Activated CD4-positive, alpha-beta memory T cell treated with anti-CD3 and anti-CD28 coated beads for 36 hours (primary cell): ENCODE measurements around the gene PON2. TPM values are rescaled to one million over a fixed set of nuclear protein-coding genes. Genes with fewer than 3 reads are reported as not detected.
"Not testable (repeated sequence)": the region's sequence is repeated elsewhere in the genome, so short reads cannot be mapped to it uniquely, and the experiment has no call there.

Experiments
- CTCF ChIA-PET: fragments of 350-600 bp; sonication (Branson Sonifier 250); formaldehyde crosslinking; loops from one replicate; lab custom pipeline; 2021; ENCODE audit warnings: antibody characterized with exemption, inconsistent platforms; lab: Charles Lee
- POLR2A ChIA-PET: fragments of 350-600 bp; sonication (Branson Sonifier 250); formaldehyde crosslinking; loops from one replicate; lab custom pipeline; 2021; ENCODE audit warnings: antibody characterized with exemption; lab: Charles Lee
- DNase-seq: peaks from one replicate; pipeline ENCODE4 v3.0.0-alpha.2; 2020
- H3K27ac Mint-ChIP-seq: one replicate; pipeline ENCODE4 v1.8.0; 2021; ENCODE audit warnings: mixed read lengths
- H3K27me3 Mint-ChIP-seq: one replicate; pipeline ENCODE4 v1.8.0; 2021; ENCODE audit warnings: mixed read lengths
- H3K36me3 Mint-ChIP-seq: one replicate; pipeline ENCODE4 v1.8.0; 2021; ENCODE audit warnings: mixed read lengths
- H3K4me1 Mint-ChIP-seq: one replicate; pipeline ENCODE4 v1.8.0; 2021; ENCODE audit warnings: low read depth, mixed read lengths
- H3K4me3 Mint-ChIP-seq: one replicate; pipeline ENCODE4 v1.8.0; 2021; ENCODE audit warnings: mild to moderate bottlenecking, mixed read lengths
- H3K9me3 Mint-ChIP-seq: one replicate; pipeline ENCODE4 v1.8.0; 2021; ENCODE audit warnings: mixed read lengths
- intact Hi-C: fragments of 100-400 bp; cut with micrococcal nuclease; formaldehyde crosslinking; loops from one replicate; pipeline ENCODE4 v1.15.1; 2023
- total RNA-seq, 2 experiments: library from RNA; stranded (reverse); gene quantifications; one replicate each; pipeline ENCODE4 v1.2.3, GENCODE V29; 2021

The PON2 gene
- total RNA-seq, 2 experiments from 2014 or later, result 3.6 to 5.0 TPM

DNA sequence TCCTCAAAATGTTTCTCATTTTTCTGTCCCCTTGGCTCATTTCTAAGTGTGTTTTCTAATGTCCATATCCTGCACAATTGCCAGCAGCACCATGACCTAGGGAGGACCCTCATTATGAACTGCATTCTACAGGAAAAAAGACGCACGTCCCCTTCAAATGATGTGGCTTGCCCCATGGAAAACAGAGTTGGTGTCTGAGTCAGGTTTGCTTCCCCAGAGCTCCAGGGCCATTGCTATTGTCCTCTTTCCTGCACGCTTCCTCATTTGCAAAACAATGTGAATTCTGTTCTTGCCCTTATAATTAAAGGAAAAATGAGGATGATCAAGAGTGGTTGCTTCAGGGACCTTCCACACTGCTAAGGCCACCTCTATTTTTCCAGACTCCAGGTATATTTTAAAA, 36.2 kb upstream of the PON2 start:
- no peak overlapping the region for H3K4me3 Mint-ChIP-seq
- H3K36me3 Mint-ChIP-seq, result no peaks in the 10 kb centered on the region
- no peak overlapping the region for H3K27ac Mint-ChIP-seq
- DNase-seq, result no peak
- H3K4me1 Mint-ChIP-seq, result peaks cover 11% of the 10 kb centered on the region
- ChIA-PET POLR2A (no interaction called here), CTCF (no interaction called here)
- H3K9me3 Mint-ChIP-seq, result no peaks in the 10 kb centered on the region
- peaks cover 2% of the 10 kb centered on the region for H3K27me3 Mint-ChIP-seq
- intact Hi-C loops, result loop anchor here (10.0 kb wide), 3 partner anchors 76 to 956 kb away; partner anchors contain the start of genes PON3 and SGCE

DNA sequence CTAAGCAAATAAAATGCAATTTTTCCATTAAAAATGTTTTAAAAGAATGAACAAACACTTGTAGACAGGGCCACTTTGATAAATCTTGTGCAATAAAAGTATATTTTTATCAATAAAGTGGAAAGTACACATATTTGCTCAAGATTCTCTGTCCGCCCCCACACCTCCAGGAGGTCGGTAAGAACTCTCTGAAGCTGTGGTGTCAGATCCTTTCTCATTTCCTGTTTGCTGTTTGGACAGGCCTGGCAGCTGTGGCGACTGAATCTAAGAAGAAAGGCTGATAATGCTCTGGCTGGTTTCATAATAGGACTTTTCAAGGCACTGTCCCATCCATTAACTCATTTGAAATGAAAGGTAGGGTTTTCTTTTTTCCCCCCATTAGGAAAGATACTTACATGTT, 35.6 kb upstream of the PON2 start:
- CTCF ChIA-PET, result interaction anchor here (0.7 kb wide), 1 partner anchor 123 kb away, joined by 3 read pairs; no protein-coding TSS in a partner anchor
- POLR2A ChIA-PET, result no interaction called here
- no peaks in the 10 kb centered on the region for H3K36me3 Mint-ChIP-seq
- peaks cover 2% of the 10 kb centered on the region for H3K27me3 Mint-ChIP-seq
- H3K4me1 Mint-ChIP-seq, result peaks cover 11% of the 10 kb centered on the region
- peak; percentile 24 for DNase-seq
- intact Hi-C loops, result loop anchor here (10.0 kb wide), 3 partner anchors 76 to 956 kb away; partner anchors contain the start of genes PON3 and SGCE
- H3K4me3 Mint-ChIP-seq, result no peak overlapping the region
- H3K9me3 Mint-ChIP-seq, result no peaks in the 10 kb centered on the region
- no peak overlapping the region for H3K27ac Mint-ChIP-seq

DNA sequence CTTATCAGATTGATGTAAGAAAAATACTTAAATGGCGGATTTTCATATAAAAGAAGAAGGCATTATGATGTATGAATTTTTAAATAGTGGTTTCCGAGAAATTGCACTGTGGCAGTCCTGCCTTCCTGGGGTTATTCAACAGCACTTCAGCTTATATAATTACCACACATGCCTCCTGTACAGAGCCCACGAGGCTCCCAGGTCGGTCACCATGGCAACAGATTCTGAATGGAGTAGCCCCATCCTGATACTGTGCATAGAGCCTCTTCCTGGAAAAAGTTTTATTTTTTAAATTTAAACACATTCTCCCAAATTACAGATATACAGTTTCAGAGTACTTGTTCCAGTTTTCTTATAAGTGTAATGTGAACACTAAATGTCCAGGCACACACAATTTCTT, 35.0 kb upstream of the PON2 start:
- no peak overlapping the region for H3K4me3 Mint-ChIP-seq
- intact Hi-C loops, result loop anchor here (10.0 kb wide), 3 partner anchors 75 to 955 kb away; partner anchors contain the start of genes PON3 and SGCE
- H3K27ac Mint-ChIP-seq, result no peak overlapping the region

DNA sequence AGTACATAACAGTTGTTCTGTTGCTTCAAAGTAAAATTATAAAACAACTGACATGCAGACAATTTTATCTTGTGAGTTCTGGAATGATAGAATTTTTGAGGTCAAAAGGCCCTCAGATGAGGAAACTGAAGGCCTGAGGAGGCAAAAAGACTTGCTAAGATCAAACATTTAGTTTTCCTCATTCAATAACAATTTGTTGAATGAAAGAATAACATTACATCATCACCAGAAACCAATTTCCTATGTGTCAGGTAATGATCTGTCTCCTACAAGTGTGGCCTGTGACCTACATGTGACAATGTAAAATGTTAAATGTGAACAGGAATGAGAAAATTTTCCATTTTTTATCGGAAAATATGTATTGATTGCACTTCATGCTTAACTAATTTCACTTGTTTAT, 34.4 kb upstream of the PON2 start:
- H3K27me3 Mint-ChIP-seq, result peaks cover 2% of the 10 kb centered on the region
- CTCF ChIA-PET, result no interaction called here
- DNase-seq, result no peak
- H3K4me3 Mint-ChIP-seq, result no peak overlapping the region
- H3K4me1 Mint-ChIP-seq, result peaks cover 11% of the 10 kb centered on the region
- H3K27ac Mint-ChIP-seq, result no peak overlapping the region
- H3K36me3 Mint-ChIP-seq, result no peaks in the 10 kb centered on the region
- POLR2A ChIA-PET, result no interaction called here
- H3K9me3 Mint-ChIP-seq, result no peaks in the 10 kb centered on the region
- intact Hi-C loops, result no loop called here

More for the DNA sequence above, 35.0 kb upstream of the PON2 start:
- Mint-ChIP-seq H3K27me3 (peaks cover 2% of the 10 kb centered on the region), H3K4me1 (peaks cover 11% of the 10 kb centered on the region), H3K36me3 (no peaks in the 10 kb centered on the region), H3K9me3 (no peaks in the 10 kb centered on the region)
- CTCF ChIA-PET, result interaction anchor here (0.7 kb wide), 1 partner anchor 123 kb away, joined by 3 read pairs; no protein-coding TSS in a partner anchor
- DNase-seq, result no peak
- POLR2A ChIA-PET, result no interaction called here

DNA sequence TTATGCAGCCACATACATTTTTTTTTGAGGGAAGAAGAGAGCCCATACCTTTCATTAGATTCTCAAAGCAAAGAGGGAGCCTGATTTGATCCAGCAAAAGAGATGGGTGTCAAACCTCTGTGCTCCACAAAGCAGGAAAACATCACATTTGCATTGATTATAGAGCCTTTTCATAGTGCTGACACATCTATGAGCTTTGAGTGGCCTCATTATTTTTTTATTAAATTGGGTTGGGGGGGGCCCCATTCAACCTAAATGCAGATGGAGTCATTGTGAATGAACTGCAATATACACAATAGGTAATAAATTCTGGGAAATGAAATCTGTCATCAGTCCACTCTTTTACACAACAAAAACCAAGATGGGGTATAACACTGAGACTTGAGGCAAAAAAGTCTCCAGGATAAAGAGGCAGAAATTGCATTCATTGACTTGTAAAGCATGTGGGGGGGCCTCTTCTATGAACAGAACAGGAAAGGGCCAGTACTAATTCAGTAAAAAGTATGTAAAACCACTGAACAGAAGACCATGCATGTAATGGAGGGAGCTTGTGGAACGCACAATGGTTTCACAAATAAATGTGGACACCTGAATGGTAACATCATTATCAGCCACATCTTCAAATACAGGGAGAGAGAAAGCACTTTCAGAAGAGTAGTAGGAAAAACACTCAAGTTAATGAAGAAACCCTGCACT, 33.2 kb upstream of the PON2 start:
- POLR2A ChIA-PET, result no interaction called here
- Mint-ChIP-seq H3K27ac (no peak overlapping the region), H3K4me3 (no peak overlapping the region), H3K4me1 (peaks cover 11% of the 10 kb centered on the region), H3K27me3 (peaks cover 2% of the 10 kb centered on the region), H3K9me3 (no peaks in the 10 kb centered on the region), H3K36me3 (no peaks in the 10 kb centered on the region)
- CTCF ChIA-PET, result interaction anchor here (1.8 kb wide), 1 partner anchor 9 kb away, joined by 4 read pairs; no protein-coding TSS in a partner anchor
- intact Hi-C loops, result no loop called here
- DNase-seq, result no peak

DNA sequence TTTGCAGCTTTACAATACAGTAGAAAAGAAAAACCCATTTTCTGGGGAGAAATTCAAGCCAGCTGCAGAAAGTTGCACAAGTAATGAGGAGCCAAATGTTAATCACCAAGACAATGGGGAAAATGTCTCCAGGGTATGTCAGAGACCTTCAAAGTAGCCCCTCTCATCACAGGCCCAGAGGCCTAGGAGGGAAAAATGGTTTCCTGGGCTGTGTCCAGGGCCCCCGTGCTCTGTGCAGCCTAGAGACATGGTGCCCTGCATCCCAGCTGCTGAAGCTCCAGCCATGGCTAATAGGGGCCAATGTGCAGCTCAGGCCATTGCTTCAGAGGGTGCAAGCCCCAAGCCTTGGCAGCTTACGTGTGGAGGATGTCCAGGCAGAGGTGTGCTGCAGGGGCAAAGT, 25.8 kb upstream of the PON2 start:
- H3K27ac Mint-ChIP-seq, H3K4me3 Mint-ChIP-seq, DNase-seq, H3K36me3 Mint-ChIP-seq, POLR2A ChIA-PET, H3K4me1 Mint-ChIP-seq, CTCF ChIA-PET, intact Hi-C loops: not testable (repeated sequence)
- H3K27me3 Mint-ChIP-seq, result peaks cover 14% of the 10 kb centered on the region
- H3K9me3 Mint-ChIP-seq, result peaks cover 13% of the 10 kb centered on the region

DNA sequence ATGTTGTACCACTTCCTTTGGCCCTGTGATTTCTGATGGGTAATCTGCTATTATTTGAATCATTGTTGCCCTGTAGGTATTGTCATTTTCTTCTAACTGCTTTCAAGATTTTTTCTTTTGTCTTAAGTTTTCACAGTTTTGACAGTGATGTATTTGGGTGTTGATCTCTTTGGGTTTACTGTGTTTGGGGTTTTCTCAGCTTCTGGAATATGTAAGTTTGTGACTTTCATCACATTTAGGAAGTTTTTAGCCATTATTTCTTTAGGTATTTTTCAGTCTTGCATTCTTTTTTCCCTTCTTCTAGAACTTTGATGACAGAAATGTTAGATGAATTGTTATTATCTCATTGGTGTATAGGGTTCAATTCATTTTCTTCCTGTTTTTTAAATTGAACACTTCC, 23.1 kb upstream of the PON2 start:
- Mint-ChIP-seq H3K4me1 (no peaks in the 10 kb centered on the region), H3K27ac (no peak overlapping the region), H3K36me3 (peaks cover 7% of the 10 kb centered on the region), H3K9me3 (peaks cover 13% of the 10 kb centered on the region), H3K27me3 (peaks cover 14% of the 10 kb centered on the region), H3K4me3 (no peak overlapping the region)
- intact Hi-C loops, result no loop called here
- no peak for DNase-seq
- POLR2A ChIA-PET, result no interaction called here
- CTCF ChIA-PET, result no interaction called here

DNA sequence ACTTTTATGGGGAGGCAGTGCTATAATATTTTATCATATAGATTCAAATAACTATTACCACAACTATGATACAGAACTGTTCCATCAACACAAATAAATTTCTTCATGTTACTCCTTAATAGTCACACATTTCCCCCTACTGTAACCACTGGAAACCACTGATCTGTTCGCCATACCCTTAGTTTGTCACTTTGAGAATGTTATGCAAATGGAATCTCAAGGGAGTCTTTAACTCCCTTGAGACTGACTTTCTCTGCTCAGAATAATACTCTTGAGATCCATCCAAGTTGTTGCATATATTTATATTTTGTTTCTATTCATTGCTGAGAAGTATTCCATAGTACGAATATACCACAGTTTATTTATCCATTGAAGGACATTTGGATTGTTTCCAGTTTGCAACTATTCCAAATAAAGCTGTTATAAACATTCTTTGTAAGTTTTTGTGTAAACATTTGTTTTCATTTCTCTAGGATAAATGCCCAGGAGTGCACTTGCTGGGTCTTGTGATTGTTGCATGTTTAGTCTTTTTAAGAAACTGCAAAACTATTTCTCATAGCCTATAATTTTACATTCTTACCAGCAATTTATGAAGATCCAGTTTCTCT, 19.7 kb upstream of the PON2 start:
- POLR2A ChIA-PET, result no interaction called here
- Mint-ChIP-seq H3K4me3 (no peak overlapping the region), H3K4me1 (no peaks in the 10 kb centered on the region), H3K36me3 (no peaks in the 10 kb centered on the region), H3K9me3 (peaks cover 3% of the 10 kb centered on the region), H3K27ac (no peak overlapping the region), H3K27me3 (peaks cover 6% of the 10 kb centered on the region)
- no peak for DNase-seq
- CTCF ChIA-PET, result no interaction called here
- intact Hi-C loops, result no loop called here

DNA sequence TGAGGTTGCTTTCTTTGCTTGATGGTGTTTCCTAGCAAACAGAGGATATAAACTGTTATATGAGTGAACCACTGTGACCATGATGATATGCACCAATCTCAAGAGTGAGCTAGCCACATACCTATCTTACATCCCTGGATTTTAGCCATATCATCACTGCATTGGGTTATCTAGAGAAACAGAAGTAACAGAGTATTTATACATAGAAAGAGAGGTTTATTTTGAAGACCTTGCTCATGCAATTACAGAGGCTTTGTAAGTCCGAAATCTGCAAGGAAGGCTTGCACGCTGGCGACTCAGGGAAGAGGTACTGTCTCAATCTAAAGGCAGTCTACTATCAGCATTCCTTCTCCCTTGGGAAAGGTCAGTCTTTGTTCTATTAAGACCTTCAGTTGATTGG, 11.8 kb upstream of the PON2 start:
- no peaks in the 10 kb centered on the region for H3K36me3 Mint-ChIP-seq
- no peak overlapping the region for H3K27ac Mint-ChIP-seq
- ChIA-PET CTCF (no interaction called here), POLR2A (no interaction called here)
- H3K9me3 Mint-ChIP-seq, result no peaks in the 10 kb centered on the region
- no peaks in the 10 kb centered on the region for H3K27me3 Mint-ChIP-seq
- no peaks in the 10 kb centered on the region for H3K4me1 Mint-ChIP-seq
- intact Hi-C loops, result no loop called here
- H3K4me3 Mint-ChIP-seq, result no peak overlapping the region
- DNase-seq, result no peak

DNA sequence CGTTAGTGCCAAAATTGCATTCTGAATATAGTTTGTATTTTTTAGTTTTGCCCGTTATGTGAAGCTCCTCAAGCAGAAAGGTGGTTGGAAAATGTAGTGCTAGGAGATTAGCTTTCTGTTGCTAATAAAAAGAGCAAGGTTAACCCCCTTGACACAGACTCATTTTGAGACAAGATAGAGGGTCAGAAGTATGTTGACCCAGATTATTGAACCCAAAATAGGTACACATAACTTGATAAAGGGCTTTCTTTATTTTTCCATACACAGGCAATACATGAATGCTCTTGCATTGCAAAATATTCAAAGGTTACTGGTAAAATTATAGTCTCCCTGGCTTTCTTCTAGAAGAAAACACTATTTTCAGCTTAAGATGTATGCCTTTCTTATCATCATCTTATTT, 10.0 kb upstream of the PON2 start:
- no peaks in the 10 kb centered on the region for H3K4me1 Mint-ChIP-seq
- no peaks in the 10 kb centered on the region for H3K9me3 Mint-ChIP-seq
- H3K36me3 Mint-ChIP-seq, result no peaks in the 10 kb centered on the region
- intact Hi-C loops, result no loop called here
- ChIA-PET CTCF (interaction anchor here (1.6 kb wide), 1 partner anchor 10 kb away, joined by 3 read pairs; the partner anchor contains the start of gene PON2), POLR2A (no interaction called here)
- H3K4me3 Mint-ChIP-seq, result no peak overlapping the region
- H3K27ac Mint-ChIP-seq, result no peak overlapping the region
- DNase-seq, result no peak
- no peaks in the 10 kb centered on the region for H3K27me3 Mint-ChIP-seq

DNA sequence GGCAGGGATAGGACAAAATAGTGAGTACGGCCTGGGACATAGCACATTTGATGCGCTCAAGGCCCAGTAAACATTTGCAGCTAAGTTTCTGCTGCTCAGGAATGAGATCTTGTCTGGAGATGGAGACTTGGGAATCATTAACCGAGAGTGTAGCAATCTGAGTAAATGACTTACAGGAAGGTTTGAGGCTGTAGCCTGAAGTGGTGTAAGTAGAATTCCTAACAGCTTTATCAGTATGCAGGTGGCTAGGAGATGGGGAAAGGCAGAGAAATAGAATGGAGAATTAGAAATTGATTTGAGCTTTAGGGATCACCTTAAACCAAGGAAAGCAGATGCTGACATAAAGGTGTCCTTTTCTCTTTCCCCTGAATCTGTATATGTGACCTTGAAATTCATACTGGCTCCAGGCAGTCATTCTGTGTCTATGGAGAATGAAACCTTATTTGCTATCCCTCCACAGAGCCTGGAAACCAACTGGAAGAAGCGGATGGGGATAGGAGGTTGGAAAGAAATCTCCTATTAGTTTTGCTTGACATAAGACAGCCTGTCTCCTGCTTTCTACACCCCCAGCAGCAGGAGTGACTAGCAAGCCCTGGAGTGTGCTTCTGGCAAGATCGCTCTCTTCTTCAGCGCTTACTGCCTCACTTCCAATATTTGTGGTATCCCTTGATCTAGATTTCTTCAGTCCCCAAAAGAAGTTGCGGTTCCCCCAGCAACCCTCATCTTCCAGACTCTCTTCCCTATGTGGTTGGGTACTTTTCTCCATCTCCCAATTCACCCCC, 6.4 kb upstream of the PON2 start:
- H3K27me3 Mint-ChIP-seq, result no peaks in the 10 kb centered on the region
- CTCF ChIA-PET, result no interaction called here
- H3K9me3 Mint-ChIP-seq, result no peaks in the 10 kb centered on the region
- no peak for DNase-seq
- no peak overlapping the region for H3K4me3 Mint-ChIP-seq
- no peaks in the 10 kb centered on the region for H3K4me1 Mint-ChIP-seq
- intact Hi-C loops, result no loop called here
- H3K36me3 Mint-ChIP-seq, result no peaks in the 10 kb centered on the region
- POLR2A ChIA-PET, result no interaction called here
- H3K27ac Mint-ChIP-seq, result no peak overlapping the region

DNA sequence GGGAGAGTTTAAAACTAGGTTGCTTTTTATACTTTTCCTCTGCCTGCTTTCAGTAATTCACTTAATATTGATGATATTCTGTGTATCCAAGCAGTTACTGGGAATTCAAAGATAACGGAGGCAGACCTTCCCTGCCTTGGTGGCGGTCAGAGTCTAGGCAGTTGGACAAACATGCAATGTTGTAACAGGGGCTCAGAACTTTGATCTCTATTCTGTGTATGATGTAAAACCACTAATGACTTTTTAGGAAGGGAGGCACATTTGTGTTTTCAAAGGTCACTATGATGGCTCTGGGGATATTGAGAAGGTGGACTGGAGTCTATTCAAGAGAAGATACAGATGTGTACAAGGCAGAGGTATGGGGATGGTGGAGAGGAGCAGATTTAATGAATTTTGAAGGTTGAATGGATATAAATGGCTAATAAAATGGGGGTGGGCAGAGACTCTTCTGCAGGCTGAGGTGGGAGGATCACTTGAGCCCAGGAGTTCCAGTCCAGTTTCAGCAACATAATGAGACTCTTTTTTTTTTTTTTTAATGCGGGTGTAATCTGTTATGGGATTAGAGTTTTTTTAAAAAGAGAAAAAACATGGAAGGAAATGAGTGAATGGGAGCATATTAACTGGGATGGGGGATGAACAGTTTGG, 5.7 kb upstream of the PON2 start:
- Mint-ChIP-seq H3K36me3 (no peaks in the 10 kb centered on the region), H3K27ac (no peak overlapping the region), H3K4me3 (no peak overlapping the region), H3K27me3 (peaks cover 3% of the 10 kb centered on the region), H3K4me1 (peaks cover 1% of the 10 kb centered on the region), H3K9me3 (no peaks in the 10 kb centered on the region)
- CTCF ChIA-PET, result no interaction called here
- intact Hi-C loops, result no loop called here
- POLR2A ChIA-PET, result no interaction called here
- DNase-seq, result no peak
